PC-3 (cell line): ENCODE measurements around the gene MCU. TPM values are rescaled to one million over a fixed set of nuclear protein-coding genes. Genes with fewer than 3 reads are reported as not detected.

ENCODE experiments used
- ATAC-seq: fragments of 200-7000 bp; cut with Tn5 transposase; 2 replicates; pipeline ENCODE4 v1.9.1; 2020; ENCODE audit warnings: mild to moderate bottlenecking, moderate library complexity
- BruUV-seq: library from RNA; stranded (reverse); fragments of 400-500 nt; replicated peaks from 2 replicates; lab custom pipeline; 2021; lab: Mats Ljungman, UMichigan
- CTCF ChIA-PET: fragments of 300-600 bp; sonication (Branson Sonifier 250); formaldehyde crosslinking; loops from one replicate; lab custom pipeline; 2022; ENCODE audit warnings: antibody characterized with exemption; lab: Charles Lee
- POLR2A ChIA-PET: fragments of 300-600 bp; sonication (Branson Sonifier 250); formaldehyde crosslinking; loops from one replicate; lab custom pipeline; 2022; ENCODE audit warnings: antibody characterized with exemption; ENCODE audit not compliant: unreplicated experiment; lab: Charles Lee
- DNase-seq: peaks from one replicate; pipeline ENCODE4 v3.0.0-alpha.2; 2015
- H2AFZ ChIP-seq: fragments of 300-600 bp; sonication (generic); 2 replicates; pipeline ENCODE4 v1.6.0; 2016; ENCODE audit warnings: antibody characterized with exemption, low read length
- H3F3A ChIP-seq: fragments of 300-600 bp; sonication (generic); one replicate; pipeline ENCODE4 v1.6.0; 2017; ENCODE audit warnings: antibody characterized with exemption, low read length, control low read depth, mild to moderate bottlenecking; ENCODE audit not compliant: unreplicated experiment
- H3K27ac ChIP-seq: fragments of 300-600 bp; sonication (generic); 2 replicates; pipeline ENCODE4 v1.5.1; 2016; ENCODE audit warnings: mild to moderate bottlenecking, low read length
- H3K27me3 ChIP-seq: fragments of 300-600 bp; sonication (generic); 2 replicates; pipeline ENCODE4 v1.6.1; 2016; ENCODE audit warnings: low read length, mixed read lengths
- H3K36me3 ChIP-seq: fragments of 300-600 bp; sonication (generic); 2 replicates; pipeline ENCODE4 v1.6.1; 2016; ENCODE audit warnings: low read depth, mixed run types, low read length, mixed read lengths
- H3K4me1 ChIP-seq: fragments of 300-600 bp; sonication (generic); 2 replicates; pipeline ENCODE4 v1.5.1; 2016; ENCODE audit warnings: low read length; ENCODE audit not compliant: insufficient read depth
- H3K4me2 ChIP-seq: fragments of 300-600 bp; sonication (generic); 2 replicates; pipeline ENCODE4 v1.6.0; 2016; ENCODE audit warnings: low read length
- H3K4me3 ChIP-seq: fragments of 300-600 bp; sonication (generic); 2 replicates; pipeline ENCODE4 v1.5.1; 2016; ENCODE audit warnings: mild to moderate bottlenecking, low read length, mixed read lengths
- H3K79me2 ChIP-seq: fragments of 300-600 bp; sonication (generic); 2 replicates; pipeline ENCODE4 v1.6.1; 2017; ENCODE audit warnings: low read length, mixed read lengths
- H3K9ac ChIP-seq: fragments of 300-600 bp; sonication (generic); 2 replicates; pipeline ENCODE4 v1.6.0; 2016; ENCODE audit warnings: mild to moderate bottlenecking, low read length
- H3K9me2 ChIP-seq: fragments of 300-600 bp; sonication (generic); replicated peaks from 2 replicates; pipeline ENCODE4 v1.6.1; 2016; ENCODE audit warnings: mixed run types, low read length, mixed read lengths
- H3K9me3 ChIP-seq: fragments of 300-600 bp; sonication (generic); 2 replicates; pipeline ENCODE4 v1.6.1; 2016; ENCODE audit warnings: low read length, mixed read lengths
- H4K20me1 ChIP-seq: fragments of 300-600 bp; sonication (generic); 2 replicates; pipeline ENCODE4 v1.6.1; 2016; ENCODE audit warnings: low read length, mixed read lengths
- EZH2 ChIP-seq: fragments of 300-600 bp; sonication (generic); IDR thresholded peaks from one replicate; pipeline ENCODE4 v1.6.1; 2017; ENCODE audit warnings: antibody characterized with exemption, mild to moderate bottlenecking, low read length; ENCODE audit not compliant: unreplicated experiment
- EZH2phosphoT487 ChIP-seq: fragments of 300-600 bp; sonication (generic); IDR thresholded peaks from 2 replicates; pipeline ENCODE4 v1.6.1; 2018; ENCODE audit warnings: mild to moderate bottlenecking, antibody characterized with exemption, low read length, borderline replicate concordance
- intact Hi-C: fragments of 100-400 bp; cut with micrococcal nuclease; formaldehyde crosslinking; loops from 2 replicates; pipeline ENCODE4 v1.9.0; 2023
- total RNA-seq: library from RNA; depleted of rRNA; stranded (reverse); fragments of >200 nt; gene quantifications from 2 replicates; pipeline ENCODE4 v1.2.3, GENCODE V29; 2014
- TF ChIP-seq, protein P1 (sequence below): fragments of 300-600 bp; sonication (generic); conservative IDR thresholded peaks from 2 replicates; pipeline ENCODE4 v1.5.1; 2017; ENCODE audit warnings: antibody characterized with exemption, low read depth, mild to moderate bottlenecking, low read length

MCU gene
- total RNA-seq, 1 experiment from 2014 or later: 21.5 TPM

DNA sequence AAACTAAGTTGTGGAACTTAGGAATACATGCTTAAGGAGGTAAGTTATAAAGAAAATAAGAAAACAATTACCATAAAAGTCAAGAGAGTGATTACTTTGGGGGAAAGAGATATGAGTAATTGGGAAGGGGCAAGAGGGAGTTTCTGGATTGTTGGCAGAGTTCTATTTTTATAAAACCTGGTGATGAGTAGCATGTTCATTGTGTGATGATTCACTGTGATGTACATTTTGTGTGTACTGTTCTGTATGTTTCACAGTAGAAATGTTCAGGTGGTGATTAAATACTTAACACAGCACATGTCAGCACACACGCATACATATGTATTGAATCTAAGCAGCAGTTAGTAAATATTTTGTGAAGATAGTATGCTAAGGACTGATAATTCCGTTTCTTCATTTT, 191.9 kb downstream of the MCU start:
- no peaks in the 10 kb centered on the region for H3K9me2 ChIP-seq
- H3K36me3 ChIP-seq: no peaks in the 10 kb centered on the region
- no peaks in the 10 kb centered on the region for H3K9me3 ChIP-seq
- no TSS peak for BruUV-seq
- CTCF ChIA-PET: no interaction called here
- H3K4me1 ChIP-seq: peaks cover 6% of the 10 kb centered on the region; the same call in 1 of the 2 replicates
- H3K27ac ChIP-seq: no peak overlapping the region
- no peaks in the 10 kb centered on the region for H4K20me1 ChIP-seq
- peak; percentile 55 for ATAC-seq
- H3F3A ChIP-seq: no peaks in the 10 kb centered on the region
- no peak overlapping the region for H2AFZ ChIP-seq
- POLR2A ChIA-PET: no interaction called here
- H3K9ac ChIP-seq: no peak overlapping the region
- no peak overlapping the region for H3K4me2 ChIP-seq
- intact Hi-C loops: no loop called here
- TF ChIP-seq, protein P1, sequence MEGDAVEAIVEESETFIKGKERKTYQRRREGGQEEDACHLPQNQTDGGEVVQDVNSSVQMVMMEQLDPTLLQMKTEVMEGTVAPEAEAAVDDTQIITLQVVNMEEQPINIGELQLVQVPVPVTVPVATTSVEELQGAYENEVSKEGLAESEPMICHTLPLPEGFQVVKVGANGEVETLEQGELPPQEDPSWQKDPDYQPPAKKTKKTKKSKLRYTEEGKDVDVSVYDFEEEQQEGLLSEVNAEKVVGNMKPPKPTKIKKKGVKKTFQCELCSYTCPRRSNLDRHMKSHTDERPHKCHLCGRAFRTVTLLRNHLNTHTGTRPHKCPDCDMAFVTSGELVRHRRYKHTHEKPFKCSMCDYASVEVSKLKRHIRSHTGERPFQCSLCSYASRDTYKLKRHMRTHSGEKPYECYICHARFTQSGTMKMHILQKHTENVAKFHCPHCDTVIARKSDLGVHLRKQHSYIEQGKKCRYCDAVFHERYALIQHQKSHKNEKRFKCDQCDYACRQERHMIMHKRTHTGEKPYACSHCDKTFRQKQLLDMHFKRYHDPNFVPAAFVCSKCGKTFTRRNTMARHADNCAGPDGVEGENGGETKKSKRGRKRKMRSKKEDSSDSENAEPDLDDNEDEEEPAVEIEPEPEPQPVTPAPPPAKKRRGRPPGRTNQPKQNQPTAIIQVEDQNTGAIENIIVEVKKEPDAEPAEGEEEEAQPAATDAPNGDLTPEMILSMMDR: no peak
- no peak overlapping the region for H3K4me3 ChIP-seq
- peak; percentile 73 for DNase-seq
- peaks cover 41% of the 10 kb centered on the region for H3K27me3 ChIP-seq
- H3K79me2 ChIP-seq: no peaks in the 10 kb centered on the region

DNA sequence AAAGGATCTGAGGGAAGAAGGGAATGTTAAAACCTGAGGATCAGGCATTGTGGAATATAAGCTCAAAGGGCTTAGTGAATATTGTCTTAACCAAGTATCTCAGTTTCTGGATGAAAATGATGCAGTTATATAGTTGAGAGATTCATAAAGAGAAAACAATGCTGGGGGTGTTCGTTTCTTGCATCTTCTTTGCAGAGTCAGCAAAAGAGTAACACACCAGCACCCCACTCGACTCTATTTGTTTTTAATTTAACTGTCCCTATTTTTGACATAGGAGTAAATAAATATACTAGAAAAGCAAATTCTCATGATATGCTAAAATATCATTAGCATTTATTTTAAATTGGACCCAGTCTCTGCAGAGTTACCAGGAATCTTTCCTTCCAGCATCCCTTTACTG, 194.0 kb downstream of the MCU start:
- no peak overlapping the region for H3K9ac ChIP-seq
- CTCF ChIA-PET: interaction anchor here (0.7 kb wide), 1 partner anchor 210 kb away, joined by 5 read pairs; no protein-coding TSS in a partner anchor
- H3K27ac ChIP-seq: no peak overlapping the region
- no peaks in the 10 kb centered on the region for H3F3A ChIP-seq
- no peak for ATAC-seq
- no peaks in the 10 kb centered on the region for H3K9me2 ChIP-seq
- no peak for DNase-seq
- H3K4me1 ChIP-seq: peaks cover 6% of the 10 kb centered on the region; the same call in 1 of the 2 replicates
- no peak overlapping the region for H3K4me2 ChIP-seq
- H3K27me3 ChIP-seq: peaks cover 53% of the 10 kb centered on the region
- H2AFZ ChIP-seq: no peak overlapping the region
- POLR2A ChIA-PET: no interaction called here
- intact Hi-C loops: no loop called here
- BruUV-seq: no TSS peak
- H3K4me3 ChIP-seq: no peak overlapping the region
- H3K9me3 ChIP-seq: no peaks in the 10 kb centered on the region
- no peaks in the 10 kb centered on the region for H4K20me1 ChIP-seq
- no peaks in the 10 kb centered on the region for H3K36me3 ChIP-seq
- H3K79me2 ChIP-seq: no peaks in the 10 kb centered on the region
- TF ChIP-seq, protein P1: no peak
- TF ChIP-seq EZH2: no peak
- no peak for TF ChIP-seq EZH2phosphoT487

DNA sequence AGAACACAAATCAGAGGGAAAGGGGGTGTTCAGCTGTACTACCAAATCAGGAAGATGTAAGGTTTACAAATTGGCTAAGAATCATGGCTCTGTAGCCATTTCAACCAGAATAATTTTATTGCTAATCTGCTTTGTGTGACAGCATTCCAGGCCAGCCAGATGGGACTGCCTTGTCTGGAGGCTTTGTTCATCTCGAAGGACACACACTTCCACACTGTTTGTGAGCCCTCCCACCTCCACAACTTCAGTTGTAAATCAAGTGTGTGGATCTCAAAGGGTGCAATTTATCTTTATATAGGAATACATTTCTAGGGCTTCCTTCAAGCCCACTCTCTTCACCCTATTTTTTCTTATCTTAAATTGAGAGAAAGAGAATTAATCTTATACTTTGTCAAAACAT, 194.7 kb downstream of the MCU start:
- Histone ChIP-seq H3F3A (no peaks in the 10 kb centered on the region), H3K4me3 (no peak overlapping the region), H2AFZ (no peak overlapping the region), H3K27me3 (peaks cover 56% of the 10 kb centered on the region), H3K9ac (no peak overlapping the region), H3K27ac (no peak overlapping the region), H3K9me2 (no peaks in the 10 kb centered on the region), H3K4me2 (no peak overlapping the region), H3K4me1 (peaks cover 6% of the 10 kb centered on the region; the same call in 1 of the 2 replicates), H4K20me1 (no peaks in the 10 kb centered on the region), H3K36me3 (no peaks in the 10 kb centered on the region), H3K79me2 (no peaks in the 10 kb centered on the region), H3K9me3 (no peaks in the 10 kb centered on the region)
- TF ChIP-seq, protein P1: no peak
- no peak for TF ChIP-seq EZH2
- TF ChIP-seq EZH2phosphoT487: no peak
- DNase-seq (no peak), ATAC-seq (no peak)
- no TSS peak for BruUV-seq
- ChIA-PET CTCF (no interaction called here), POLR2A (no interaction called here)
- intact Hi-C loops: no loop called here
